GM21723 (cell line): ENCODE measurements around the gene PSMB4.
"Not testable (repeated sequence)": the region's sequence is repeated elsewhere in the genome, so short reads cannot be mapped to it uniquely, and the experiment has no call there.

ENCODE experiments used
- ATAC-seq: cut with Tn5 transposase; IDR thresholded peaks from one replicate; pipeline ENCODE4 v1.9.1; 2021; ENCODE audit warnings: mild to moderate bottlenecking, moderate library complexity; ENCODE audit not compliant: unreplicated experiment

Gene PSMB4

GRCh38 chr1:151386002-151386401 is 13.4 kb upstream of the PSMB4 start:
- ATAC-seq, result no peak

- not testable (repeated sequence) for ATAC-seq
These were observed 8.9 kb upstream of the PSMB4 start for GRCh38 chr1:151390221-151391078.

- ATAC-seq, result no peak
These were observed 8.3 kb upstream of the PSMB4 start for GRCh38 chr1:151391079-151391563.

- ATAC-seq, result no peak
These were observed 5.8 kb upstream of the PSMB4 start for GRCh38 chr1:151393583-151393982.

- ATAC-seq, result not testable (repeated sequence)
These were observed 3.1 kb upstream of the PSMB4 start for GRCh38 chr1:151396265-151396664.

GRCh38 chr1:151401125-151401788 is 1.9 kb downstream of the PSMB4 start:
- no peak for ATAC-seq

- ATAC-seq, result no peak
These were observed 2.5 kb downstream of the PSMB4 start for GRCh38 chr1:151401860-151402259.

GRCh38 chr1:151402764-151403163 is 3.4 kb downstream of the PSMB4 start:
- no peak for ATAC-seq

- ATAC-seq, result no peak
These were observed 4.2 kb downstream of the PSMB4 start for GRCh38 chr1:151403612-151404011.

GRCh38 chr1:151405187-151405951 is 6.0 kb downstream of the PSMB4 start:
- no peak for ATAC-seq

GRCh38 chr1:151406176-151406575 is 6.8 kb downstream of the PSMB4 start:
- ATAC-seq, result no peak

- no peak for ATAC-seq
These were observed 7.9 kb downstream of the PSMB4 start for GRCh38 chr1:151407304-151407703.

- no peak for ATAC-seq
These were observed 9.5 kb downstream of the PSMB4 start for GRCh38 chr1:151408891-151409290.

GRCh38 chr1:151411884-151412283 is 12.5 kb downstream of the PSMB4 start:
- no peak for ATAC-seq

- ATAC-seq, result no peak
These were observed 16.9 kb downstream of the PSMB4 start for GRCh38 chr1:151416231-151416630.

- no peak for ATAC-seq
These were observed 18.7 kb downstream of the PSMB4 start for GRCh38 chr1:151418081-151418480.

- no peak for ATAC-seq
These were observed 20.4 kb downstream of the PSMB4 start for GRCh38 chr1:151419819-151420218.

- no peak for ATAC-seq
These were observed 25.7 kb downstream of the PSMB4 start for GRCh38 chr1:151425103-151425502.

- no peak for ATAC-seq
These were observed 28.7 kb downstream of the PSMB4 start for GRCh38 chr1:151428068-151428467.

GRCh38 chr1:151433827-151434226 is 34.5 kb downstream of the PSMB4 start:
- not testable (repeated sequence) for ATAC-seq

- ATAC-seq, result no peak
These were observed 35.8 kb downstream of the PSMB4 start for GRCh38 chr1:151435174-151435573.
